GOT3 (cell line): ENCODE data around the gene WSCD1.

Source experiments
- DNase-seq: peaks from one replicate; lab custom pipeline; 2025; ENCODE audit warnings: mixed read lengths; lab: John Stamatoyannopoulos, UW

WSCD1 gene

GRCh38 chr17:6069539-6070429, at the start of gene WSCD1:
TSS of gene WSCD1 (plus strand) at chr17:6070379. CDS start at chr17:6080659, 10,280 bp downstream.
- no peak for DNase-seq

GRCh38 chr17:6021011-6021400, 49.2 kb upstream of the WSCD1 start:
- no peak for DNase-seq

- DNase-seq = no peak
These were observed 48.6 kb upstream of the WSCD1 start for GRCh38 chr17:6021627-6022026.

- DNase-seq = no peak
These were observed 46.9 kb upstream of the WSCD1 start for GRCh38 chr17:6023036-6023831.

- DNase-seq = no peak
These were observed 45.6 kb upstream of the WSCD1 start for GRCh38 chr17:6024576-6024975.

- no peak for DNase-seq
These were observed 42.7 kb upstream of the WSCD1 start for GRCh38 chr17:6027342-6028024.

GRCh38 chr17:6028294-6028693, 41.9 kb upstream of the WSCD1 start:
- DNase-seq = no peak

GRCh38 chr17:6035801-6036394, 34.3 kb upstream of the WSCD1 start:
- DNase-seq = no peak

GRCh38 chr17:6040504-6040903, 29.7 kb upstream of the WSCD1 start:
- no peak for DNase-seq

- DNase-seq = no peak
These were observed 28.9 kb upstream of the WSCD1 start for GRCh38 chr17:6041246-6041645.

- DNase-seq = no peak
These were observed 26.8 kb upstream of the WSCD1 start for GRCh38 chr17:6043405-6043804.

- no peak for DNase-seq
These were observed 25.9 kb upstream of the WSCD1 start for GRCh38 chr17:6044261-6044660.

- no peak for DNase-seq
These were observed 24.4 kb upstream of the WSCD1 start for GRCh38 chr17:6045621-6046357.

- no peak for DNase-seq
These were observed 23.7 kb upstream of the WSCD1 start for GRCh38 chr17:6046431-6046830.

GRCh38 chr17:6046931-6047330, 23.2 kb upstream of the WSCD1 start:
- no peak for DNase-seq

- no peak for DNase-seq
These were observed 22.2 kb upstream of the WSCD1 start for GRCh38 chr17:6047966-6048365.

- no peak for DNase-seq
These were observed 21.7 kb upstream of the WSCD1 start for GRCh38 chr17:6048486-6048885.

- DNase-seq = no peak
These were observed 17.3 kb upstream of the WSCD1 start for GRCh38 chr17:6052926-6053325.

- no peak for DNase-seq
These were observed 15.8 kb upstream of the WSCD1 start for GRCh38 chr17:6054372-6054771.

- no peak for DNase-seq
These were observed 14.1 kb upstream of the WSCD1 start for GRCh38 chr17:6056104-6056503.

- no peak for DNase-seq
These were observed 12.6 kb upstream of the WSCD1 start for GRCh38 chr17:6057562-6057961.
